Measurements from ENCODE around the gene NRXN2.

NRXN2 gene

GRCh38 chr11:64569300-64569970 is 153.6 kb downstream of the NRXN2 start:
- TF ChIP-seq RAD21 (IDR thresholded peaks at IDR 0.05; ENCODE audit: low read depth) (no peak), ZBTB7A (IDR thresholded peaks at IDR 0.05; ENCODE audit: low read depth) (no peak), USF1 (IDR thresholded peaks at IDR 0.05) (no peak), EP300 (IDR thresholded peaks at IDR 0.05; ENCODE audit: borderline replicate concordance) (no peak), MAX (IDR thresholded peaks at IDR 0.05) (no peak), CEBPB (IDR thresholded peaks at IDR 0.05) (no peak)

- TF ChIP-seq TAF1 (IDR thresholded peaks at IDR 0.05; ENCODE audit: low read depth) (no peak), ZBTB7A (IDR thresholded peaks at IDR 0.05; ENCODE audit: low read depth) (no peak), USF1 (IDR thresholded peaks at IDR 0.05) (no peak), TCF12 (IDR thresholded peaks at IDR 0.05; ENCODE audit: low read depth) (no peak), TEAD4 (IDR thresholded peaks at IDR 0.05) (no peak), REST (IDR thresholded peaks at IDR 0.05; ENCODE audit: low read depth) (no peak), EGR1 (IDR thresholded peaks at IDR 0.05) (no peak), FOXM1 (IDR thresholded peaks at IDR 0.05; ENCODE audit: borderline replicate concordance, low read depth) (no peak), YY1 (IDR thresholded peaks at IDR 0.05; ENCODE audit: low read depth) (no peak), NFIC (IDR thresholded peaks at IDR 0.05) (no peak), RAD21 (IDR thresholded peaks at IDR 0.05; ENCODE audit: low read depth) (no peak), CREB1 (IDR thresholded peaks at IDR 0.05; ENCODE audit: low read depth) (no peak)
Measured at GRCh38 chr11:64568584-64569140, 154.3 kb downstream of the NRXN2 start.

GRCh38 chr11:64568041-64568571 is 154.9 kb downstream of the NRXN2 start:
- TF ChIP-seq TCF12 (IDR thresholded peaks at IDR 0.05; ENCODE audit: low read depth), result no peak

GRCh38 chr11:64566915-64567891 is 155.8 kb downstream of the NRXN2 start:
- TF ChIP-seq NFIC (IDR thresholded peaks at IDR 0.05), result no peak
- TF ChIP-seq CREB1 (IDR thresholded peaks at IDR 0.05; ENCODE audit: low read depth), result no peak
- TF ChIP-seq MAX (IDR thresholded peaks at IDR 0.05), result no peak
- no peak for TF ChIP-seq EP300 (IDR thresholded peaks at IDR 0.05; ENCODE audit: borderline replicate concordance)
- no peak for TF ChIP-seq TCF12 (IDR thresholded peaks at IDR 0.05; ENCODE audit: low read depth)
- TF ChIP-seq YY1 (IDR thresholded peaks at IDR 0.05; ENCODE audit: low read depth), result no peak
- no peak for TF ChIP-seq EGR1 (IDR thresholded peaks at IDR 0.05)
- TF ChIP-seq FOXM1 (IDR thresholded peaks at IDR 0.05; ENCODE audit: borderline replicate concordance, low read depth), result no peak
- TF ChIP-seq CEBPB (IDR thresholded peaks at IDR 0.05), result no peak
- TF ChIP-seq REST (IDR thresholded peaks at IDR 0.05; ENCODE audit: low read depth), result no peak
- no peak for TF ChIP-seq USF1 (IDR thresholded peaks at IDR 0.05)
- no peak for TF ChIP-seq TAF1 (IDR thresholded peaks at IDR 0.05; ENCODE audit: low read depth)
- no peak for TF ChIP-seq ZBTB7A (IDR thresholded peaks at IDR 0.05; ENCODE audit: low read depth)
- TF ChIP-seq TEAD4 (IDR thresholded peaks at IDR 0.05), result no peak
- TF ChIP-seq RAD21 (IDR thresholded peaks at IDR 0.05; ENCODE audit: low read depth), result no peak

Measured in Ishikawa (cell line).